Lower leg skin (tissue), 3 donors: Measurements from ENCODE around the gene THEMIS2.

ENCODE experiments used
- CTCF ChIP-seq, 3 donors: fragments of 450-650 bp; IDR thresholded peaks; one replicate each; pipeline ENCODE4 v1.5.1; 2016; ENCODE audit warnings: antibody characterized with exemption in 3 of 3, mild to moderate bottlenecking in 3 of 3, moderate library complexity in 2 of 3
- POLR2A ChIP-seq, 2 donors: fragments of 450-650 bp; IDR thresholded peaks; one replicate each; pipeline ENCODE4 v1.6.1; 2016 to 2017; ENCODE audit warnings: antibody characterized with exemption in 2 of 2, mild to moderate bottlenecking in 1 of 2, moderate library complexity in 1 of 2

GRCh38 chr1:27885621-27886352 is 13.4 kb downstream of the THEMIS2 start:
- TF ChIP-seq CTCF (IDR thresholded peaks at IDR 0.05) = no peak
- no peak for TF ChIP-seq POLR2A (IDR thresholded peaks at IDR 0.05)
